Activated CD8-positive, alpha-beta memory T cell treated with anti-CD3 and anti-CD28 coated beads for 48 hours (primary cell): ENCODE results near the gene KLHDC1.
"Not testable (repeated sequence)": the region's sequence is repeated elsewhere in the genome, so short reads cannot be mapped to it uniquely, and the experiment has no call there.

Experiments used
- DNase-seq, 3 experiments: peaks; one replicate each; pipeline ENCODE4 v3.0.0-alpha.2; 2020; ENCODE audit warnings: low read depth in 2 of 3, low spot score in 2 of 3

Gene KLHDC1, protein sequence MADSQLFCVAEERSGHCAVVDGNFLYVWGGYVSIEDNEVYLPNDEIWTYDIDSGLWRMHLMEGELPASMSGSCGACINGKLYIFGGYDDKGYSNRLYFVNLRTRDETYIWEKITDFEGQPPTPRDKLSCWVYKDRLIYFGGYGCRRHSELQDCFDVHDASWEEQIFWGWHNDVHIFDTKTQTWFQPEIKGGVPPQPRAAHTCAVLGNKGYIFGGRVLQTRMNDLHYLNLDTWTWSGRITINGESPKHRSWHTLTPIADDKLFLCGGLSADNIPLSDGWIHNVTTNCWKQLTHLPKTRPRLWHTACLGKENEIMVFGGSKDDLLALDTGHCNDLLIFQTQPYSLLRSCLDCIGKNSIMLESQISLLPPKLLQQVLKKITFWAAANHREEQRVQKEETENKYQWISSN

DNA sequence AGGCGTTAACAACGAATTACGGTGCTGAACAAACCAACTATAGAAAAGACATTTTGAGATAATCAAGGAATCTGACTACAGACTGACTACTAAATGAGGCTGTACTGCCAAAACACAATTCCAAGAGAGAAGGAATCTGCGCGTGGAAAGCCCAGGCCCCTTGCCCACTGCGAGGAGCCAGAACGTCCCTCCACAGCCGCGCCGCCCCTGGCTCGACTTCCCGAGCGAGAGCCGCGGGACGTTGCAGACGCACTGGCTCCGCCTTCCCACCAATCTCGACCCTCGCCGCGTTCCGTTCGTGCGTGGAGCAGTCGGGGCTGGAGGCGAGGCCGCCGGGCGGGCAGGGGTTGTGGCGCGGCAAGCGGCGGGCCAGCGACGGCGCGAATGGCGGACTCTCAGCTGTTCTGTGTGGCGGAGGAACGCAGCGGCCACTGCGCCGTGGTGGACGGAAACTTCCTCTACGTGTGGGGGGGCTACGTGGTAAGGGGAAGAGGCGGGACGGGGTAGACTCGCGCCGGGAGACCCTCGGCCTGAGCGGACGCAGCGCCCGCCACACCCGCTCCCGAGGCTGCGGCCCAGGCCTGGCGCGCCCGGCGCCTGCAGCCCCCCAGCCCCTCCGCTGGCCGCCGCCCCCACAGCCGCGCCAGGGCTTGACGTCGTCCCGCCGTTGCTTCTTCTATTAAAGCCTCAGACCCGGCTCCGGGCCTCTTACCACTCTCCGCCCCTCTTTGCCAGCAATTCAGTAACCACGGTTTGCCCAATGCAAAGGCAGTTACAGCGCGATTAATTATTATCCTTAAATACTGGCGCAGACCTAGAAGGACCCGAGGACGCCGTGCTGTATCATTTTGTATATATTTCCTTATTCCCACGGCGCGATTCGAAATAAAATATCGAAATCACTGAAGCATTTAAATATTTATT lies at the start of gene KLHDC1:
KLHDC1 (plus strand) TSS at position 310 of the 924 bp plus-strand sequence; CDS start at position 385, 75 bp downstream.
- peak; percentile 50 to 62 (median 54) for DNase-seq

DNA sequence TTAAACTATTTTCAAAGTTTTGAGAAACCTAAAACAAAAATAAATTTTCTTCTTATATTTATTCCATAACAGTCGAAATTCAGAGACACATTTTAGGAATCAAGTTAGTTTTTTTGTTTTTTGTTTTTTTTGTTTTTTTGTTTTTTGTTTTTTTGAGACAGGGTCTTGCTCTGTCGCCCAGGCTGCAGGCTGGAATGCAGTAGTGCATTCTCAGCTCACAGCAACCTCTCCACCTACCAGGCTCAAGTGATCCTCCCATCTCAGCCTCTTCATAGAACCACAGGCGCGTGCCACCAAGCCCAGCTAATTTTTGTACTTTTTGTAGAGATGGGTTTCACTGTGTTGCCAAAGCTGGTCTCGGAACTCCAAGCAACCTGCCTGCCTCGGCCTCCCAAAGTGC lies 39.4 kb upstream of the KLHDC1 start:
- no peak for DNase-seq

DNA sequence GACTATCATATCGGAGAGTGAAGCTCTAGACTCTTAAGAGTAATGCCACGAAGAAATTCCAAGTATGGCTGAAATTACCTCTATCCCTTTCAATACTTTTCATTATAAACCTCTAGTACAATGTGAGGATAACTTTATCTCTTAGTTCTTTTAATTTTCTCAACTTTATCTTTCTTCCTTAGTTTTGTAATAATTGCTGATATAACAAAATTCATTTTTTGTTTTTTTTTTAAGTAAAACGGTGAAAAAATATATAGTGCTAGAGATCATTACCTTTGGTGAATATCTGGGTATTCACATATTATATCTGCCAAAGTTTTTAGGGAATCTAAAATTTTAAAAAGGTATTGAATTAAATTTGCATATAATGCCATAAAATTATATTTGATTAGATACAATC lies 38.4 kb upstream of the KLHDC1 start:
- DNase-seq: no peak

DNA sequence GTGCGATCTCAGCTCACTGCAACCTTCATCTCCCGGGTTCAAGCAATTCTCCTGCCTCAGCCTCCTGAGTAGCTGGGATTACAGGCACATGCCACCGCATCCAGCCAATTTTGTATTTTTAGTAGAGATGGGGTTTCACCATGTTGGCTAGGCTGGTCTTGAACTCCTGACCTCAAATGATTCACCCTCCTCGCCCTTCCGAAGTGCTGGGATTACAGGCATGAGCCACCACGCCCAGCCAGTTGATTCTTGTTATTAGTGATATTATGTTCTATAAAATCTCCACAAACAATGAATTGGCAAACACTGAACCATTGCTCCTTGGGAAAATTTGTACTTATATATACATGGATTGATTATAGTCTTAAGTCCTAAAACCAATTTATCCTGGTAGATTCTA lies 35.4 kb upstream of the KLHDC1 start:
- not testable (repeated sequence) for DNase-seq

DNA sequence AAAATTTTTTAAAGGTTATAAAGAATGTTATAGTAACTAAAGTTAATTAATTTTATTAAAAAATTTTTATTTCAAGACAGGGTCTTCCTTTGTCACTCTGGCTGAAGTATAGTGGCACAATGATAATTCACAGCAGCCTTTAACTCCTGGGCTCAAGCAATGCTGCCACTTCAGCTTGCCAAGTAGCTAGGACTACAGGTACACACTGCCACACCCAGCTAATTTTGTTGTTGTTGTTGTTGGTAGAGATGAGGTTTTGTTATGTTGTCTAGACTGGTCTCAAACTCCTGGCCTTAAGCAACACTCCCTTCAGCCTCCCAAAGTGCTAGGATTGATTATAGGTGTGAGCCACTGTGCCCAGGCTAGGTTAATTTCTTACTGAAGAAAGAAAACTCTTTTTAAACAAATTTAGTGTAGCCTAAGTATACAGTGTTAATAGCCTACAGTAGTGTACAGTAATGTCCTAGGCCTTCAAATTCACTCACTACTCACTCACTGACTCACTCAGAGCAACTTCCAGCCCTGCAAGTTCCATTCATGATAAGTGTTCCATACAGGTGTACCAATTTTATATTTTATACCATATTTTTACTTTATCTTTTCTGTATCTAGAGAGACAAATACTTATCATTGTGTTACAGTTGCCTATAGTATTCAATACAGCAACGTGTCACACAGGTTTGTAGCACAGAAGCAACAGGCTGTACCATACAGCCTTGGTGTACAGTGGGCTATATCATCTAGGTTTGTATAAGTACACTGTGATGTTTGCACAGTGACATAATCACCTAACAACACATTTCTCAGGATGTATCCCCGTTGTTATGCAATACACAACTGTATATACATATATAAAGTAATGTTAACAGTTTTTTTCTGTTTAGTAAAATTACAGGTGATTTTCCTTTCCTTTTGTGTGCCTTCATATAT lies 33.1 kb upstream of the KLHDC1 start:
- no peak for DNase-seq

DNA sequence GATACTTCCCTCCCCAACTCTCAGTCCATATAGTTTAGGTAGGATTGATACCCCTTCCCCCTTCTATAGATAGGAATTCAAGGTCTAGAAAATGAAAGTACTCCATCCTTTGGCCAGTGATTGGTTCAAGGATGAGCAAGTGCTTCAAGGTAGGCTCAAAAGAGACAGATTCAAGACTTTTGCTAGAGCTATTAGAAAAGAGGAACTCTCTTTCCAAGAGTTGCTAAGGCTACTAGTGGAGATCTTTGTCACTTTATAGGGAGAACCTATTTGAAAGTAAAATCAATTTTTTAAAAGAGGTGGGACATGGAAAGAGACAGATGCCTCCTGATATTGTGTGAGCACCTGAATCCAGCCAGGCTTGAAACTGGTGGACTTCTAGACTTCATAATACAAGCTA lies 22.4 kb upstream of the KLHDC1 start:
- no peak for DNase-seq

DNA sequence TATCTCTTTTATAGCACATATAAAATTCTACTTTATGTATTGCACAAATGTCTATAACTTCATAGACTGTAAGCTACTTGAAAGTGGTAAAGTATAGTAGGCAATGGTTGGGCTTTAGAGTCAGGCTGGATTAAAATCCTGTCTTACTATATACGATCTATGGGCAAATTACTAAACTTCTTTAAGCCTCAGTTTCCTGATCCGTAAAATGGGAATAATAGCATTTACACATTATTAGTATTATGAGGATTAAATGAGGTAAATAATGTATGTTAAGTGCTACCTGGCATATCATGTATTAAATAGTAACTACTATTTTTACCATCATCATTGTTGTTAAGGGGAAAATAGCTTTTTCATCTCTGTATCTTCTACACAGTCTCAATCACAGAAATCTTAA lies 19.3 kb upstream of the KLHDC1 start:
- no peak for DNase-seq

DNA sequence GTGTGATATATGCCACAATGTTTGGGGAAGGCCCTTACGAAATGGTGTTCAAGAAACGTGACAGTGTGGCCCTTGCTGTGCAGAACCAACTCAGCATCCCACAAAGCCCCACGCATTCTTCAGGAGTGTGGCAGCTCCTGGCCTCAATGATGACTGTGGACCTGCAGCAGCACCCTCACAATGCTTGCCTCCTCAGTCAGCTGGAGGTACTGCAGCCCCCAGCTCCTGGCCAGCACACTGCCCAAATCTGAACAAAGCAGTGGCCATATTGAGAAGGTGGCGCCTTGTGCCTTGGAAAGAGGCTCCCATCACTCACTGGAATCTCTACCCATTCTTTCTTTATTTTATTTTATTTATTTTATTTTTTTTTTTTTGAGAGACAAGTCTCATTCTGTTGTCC lies 15.3 kb upstream of the KLHDC1 start:
- DNase-seq: no peak

DNA sequence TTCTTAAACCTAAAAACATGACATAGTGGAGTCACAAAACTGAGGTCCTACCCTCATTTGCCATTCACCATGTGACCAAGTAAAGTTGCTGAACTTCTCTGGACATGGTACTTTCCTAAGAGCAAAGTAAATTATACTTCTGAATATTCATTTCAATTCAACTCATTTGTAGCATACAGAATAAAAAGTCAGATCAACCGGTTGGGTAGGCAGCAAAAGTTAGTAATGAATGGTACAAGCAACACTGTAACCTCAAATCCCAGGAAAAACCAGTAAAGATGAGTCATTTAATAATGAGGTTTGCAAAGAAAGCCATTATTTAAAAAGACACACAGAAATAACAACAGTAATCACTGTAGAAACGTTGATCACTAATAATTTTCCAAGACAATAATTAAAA lies 13.6 kb upstream of the KLHDC1 start:
- no peak for DNase-seq

DNA sequence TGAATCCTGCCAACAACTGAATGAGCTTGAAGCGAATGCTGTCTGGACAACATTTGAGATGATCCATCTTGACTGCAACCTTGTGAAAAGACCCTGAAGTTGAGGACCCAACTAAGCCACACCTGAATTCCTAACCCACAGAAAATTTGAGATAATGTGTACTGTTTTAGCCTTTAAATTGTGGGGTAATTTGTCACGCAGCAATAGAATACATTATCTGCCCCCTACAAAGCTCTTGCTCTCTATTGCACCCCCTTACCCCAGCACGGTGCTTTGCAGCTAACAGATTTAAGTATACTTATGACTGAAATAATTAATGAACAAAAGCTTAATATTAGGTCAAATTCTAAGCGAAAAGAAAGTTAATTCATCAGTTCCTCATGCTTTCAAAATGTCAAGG lies 6.5 kb upstream of the KLHDC1 start:
- DNase-seq: no peak

DNA sequence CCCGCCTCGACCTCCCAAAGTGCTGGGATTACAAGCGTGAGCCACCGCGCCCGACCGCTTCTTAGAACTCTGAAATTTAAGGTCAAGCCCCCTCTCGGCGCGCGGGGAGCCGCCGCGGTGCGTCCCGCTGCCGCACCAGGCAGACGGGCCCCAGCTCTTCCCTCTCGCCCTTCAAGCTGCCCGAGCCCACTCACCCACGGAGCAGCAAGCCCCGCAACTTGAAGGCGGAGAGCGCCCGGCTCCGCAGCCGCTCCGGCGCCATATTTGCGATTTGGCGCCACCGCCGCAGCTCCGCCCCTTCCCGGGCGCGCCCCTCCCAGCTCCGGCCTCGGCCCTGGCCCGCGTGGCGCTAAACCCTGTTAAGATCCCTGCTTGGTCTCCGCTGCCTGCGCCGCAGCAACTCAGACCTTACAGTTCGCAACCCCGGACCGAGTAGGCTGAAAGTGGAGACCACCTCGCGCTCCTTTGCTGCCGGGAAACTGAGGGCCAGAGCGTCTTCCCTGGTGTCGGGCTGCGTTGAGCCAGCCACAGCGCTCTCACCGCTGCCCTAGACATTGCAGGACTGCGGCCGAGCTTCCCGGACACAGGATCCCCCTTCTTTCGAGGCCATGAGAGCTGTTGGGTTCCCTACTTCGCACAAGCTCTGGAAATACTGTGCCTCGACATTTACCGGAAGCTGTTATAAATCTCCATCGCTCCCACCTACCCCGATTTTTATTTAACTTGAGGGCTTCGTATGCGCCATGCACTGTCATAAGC lies 4.8 kb upstream of the KLHDC1 start, which contains the start of gene POLE2:
POLE2 (minus strand) TSS at position 273 of the 759 bp plus-strand sequence; CDS start at position 262, 11 bp downstream.
- peak; percentile 62 to 77 (median 63) for DNase-seq

DNA sequence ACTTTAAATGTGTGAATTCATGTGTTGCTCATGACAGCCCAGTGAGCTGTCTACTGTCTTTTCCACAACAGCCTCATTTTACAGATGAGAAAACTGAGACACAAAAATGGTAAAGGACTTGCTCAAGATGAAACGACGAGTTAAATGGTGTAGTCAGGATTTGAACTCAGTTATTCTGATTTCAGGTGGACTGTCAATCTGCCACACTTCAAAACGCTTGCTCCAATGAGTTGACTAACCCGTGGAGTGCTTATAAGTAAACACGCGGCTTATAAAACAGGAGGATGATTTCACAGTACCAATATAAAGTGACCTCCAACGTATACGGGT lies 4.3 kb upstream of the KLHDC1 start:
- DNase-seq: no peak

DNA sequence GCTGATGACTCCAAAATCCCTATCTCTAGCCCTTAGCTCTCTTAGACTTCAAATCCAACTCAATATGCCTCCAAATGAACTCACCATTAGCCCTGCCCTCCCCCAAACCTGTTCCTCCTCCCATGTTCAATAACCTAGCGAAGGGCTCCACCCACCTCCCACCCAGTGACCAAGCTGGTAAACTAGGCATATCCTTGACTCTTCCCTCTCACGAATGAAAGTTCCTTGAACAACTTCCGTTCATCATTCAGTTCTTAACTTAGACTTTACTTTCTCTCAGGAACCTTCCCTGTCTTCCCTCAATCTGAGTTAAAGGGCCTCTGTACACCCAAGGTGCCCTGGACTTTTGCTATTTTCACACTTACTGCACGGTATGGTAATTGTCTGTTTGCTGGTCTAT lies 1.9 kb upstream of the KLHDC1 start:
- DNase-seq: no peak

DNA sequence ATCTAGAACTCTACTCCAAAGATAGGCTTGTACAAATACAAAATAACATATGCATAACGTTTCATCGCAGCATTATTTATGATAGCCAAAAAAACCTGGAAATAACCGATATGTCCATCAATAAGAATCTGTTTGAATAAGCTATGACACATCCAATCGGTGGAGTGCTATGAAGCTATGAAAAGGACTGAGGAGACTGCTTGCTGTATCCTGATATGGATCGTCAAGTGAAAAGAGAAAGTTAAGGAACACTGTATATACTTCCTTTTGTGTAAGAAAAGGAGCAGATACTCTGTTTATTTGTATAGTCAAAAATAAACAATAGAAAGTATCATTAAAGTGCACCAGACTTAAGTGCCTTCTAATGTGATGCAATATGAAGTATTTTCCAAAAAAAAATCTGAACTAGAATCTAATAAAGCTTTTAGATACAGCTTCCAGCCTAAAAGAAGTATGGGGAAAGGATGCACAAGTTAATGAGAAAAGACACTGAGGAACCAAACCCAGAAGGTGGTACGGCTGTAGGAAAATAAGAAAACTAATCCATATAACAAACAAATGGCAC lies 645 bp upstream of the KLHDC1 start:
- DNase-seq: no peak

DNA sequence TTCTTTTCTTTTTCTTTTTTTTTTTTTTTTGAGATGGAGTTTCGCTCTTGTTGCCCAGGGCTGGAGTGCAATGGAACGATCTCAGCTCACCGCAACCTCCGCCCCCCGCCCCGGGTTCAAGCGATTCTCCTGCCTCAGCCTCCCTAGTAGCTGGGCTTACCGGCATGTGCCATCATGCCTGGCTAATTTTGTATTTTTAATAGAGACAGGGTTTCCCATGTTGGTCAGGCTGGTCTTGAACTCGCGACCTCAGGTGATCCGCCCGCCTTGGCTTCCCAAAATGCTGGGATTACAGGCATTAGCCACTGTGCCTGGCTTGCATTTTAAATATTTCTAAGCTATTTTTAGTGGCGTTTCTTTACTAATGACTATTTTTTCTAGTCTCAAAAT lies 810 bp downstream of the KLHDC1 start:
- not testable (repeated sequence) for DNase-seq

DNA sequence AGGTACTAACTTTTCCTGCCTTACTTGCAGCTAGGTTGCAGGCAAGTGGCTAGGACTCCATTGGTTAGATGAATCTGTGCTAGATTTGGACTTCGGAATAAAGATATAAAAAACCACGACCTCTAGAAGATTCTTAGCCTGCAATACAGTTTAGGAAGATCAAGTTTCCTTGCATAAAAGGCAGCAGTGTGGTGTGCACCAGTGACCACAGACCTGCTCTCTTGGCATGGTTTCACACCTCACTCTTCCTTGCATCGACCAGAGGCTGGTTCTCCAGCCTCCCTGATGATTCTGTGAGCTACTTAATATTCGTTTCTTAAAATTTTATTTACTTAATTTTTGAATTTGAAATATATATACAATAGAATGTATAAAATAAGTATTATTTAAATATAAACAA lies 9.8 kb downstream of the KLHDC1 start:
- no peak for DNase-seq

DNA sequence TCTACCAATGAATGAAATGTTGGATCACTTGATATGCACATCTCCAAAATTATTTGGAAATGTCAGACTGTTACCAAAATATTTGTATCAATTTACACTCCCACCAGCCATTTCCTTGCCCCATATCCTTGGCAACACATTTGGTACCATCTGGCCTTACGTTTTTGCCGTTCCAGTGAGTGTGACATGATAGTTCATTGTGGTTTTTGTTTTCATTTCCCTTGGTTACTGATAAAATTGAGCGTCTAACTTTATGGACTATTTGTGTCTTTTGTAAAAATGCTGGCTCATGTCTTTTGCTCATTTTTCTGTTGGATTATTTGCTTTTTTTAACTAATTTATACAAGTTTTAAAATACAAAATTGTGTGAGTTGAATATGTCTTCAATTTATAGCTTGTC lies 11.0 kb downstream of the KLHDC1 start:
- no peak for DNase-seq

DNA sequence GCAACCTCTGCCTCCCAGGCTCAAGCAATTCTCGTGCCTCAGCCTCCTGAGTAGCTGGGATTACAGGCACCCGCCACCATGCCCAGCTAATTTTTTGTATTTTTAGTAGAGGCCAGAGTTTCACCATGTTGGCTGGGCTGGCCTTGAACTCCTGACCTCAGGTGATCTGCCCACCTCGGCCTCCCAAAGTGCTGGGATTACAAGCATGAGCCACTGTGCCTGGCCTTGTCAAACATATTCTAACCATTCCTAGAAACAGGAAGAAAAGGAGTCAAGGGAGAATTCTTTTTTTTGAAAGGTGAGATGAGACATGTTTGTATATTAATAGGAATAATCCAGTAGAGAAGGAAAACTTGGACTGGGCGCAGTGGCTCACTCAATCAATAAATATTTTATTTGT lies 11.6 kb downstream of the KLHDC1 start:
- DNase-seq: not testable (repeated sequence)

DNA sequence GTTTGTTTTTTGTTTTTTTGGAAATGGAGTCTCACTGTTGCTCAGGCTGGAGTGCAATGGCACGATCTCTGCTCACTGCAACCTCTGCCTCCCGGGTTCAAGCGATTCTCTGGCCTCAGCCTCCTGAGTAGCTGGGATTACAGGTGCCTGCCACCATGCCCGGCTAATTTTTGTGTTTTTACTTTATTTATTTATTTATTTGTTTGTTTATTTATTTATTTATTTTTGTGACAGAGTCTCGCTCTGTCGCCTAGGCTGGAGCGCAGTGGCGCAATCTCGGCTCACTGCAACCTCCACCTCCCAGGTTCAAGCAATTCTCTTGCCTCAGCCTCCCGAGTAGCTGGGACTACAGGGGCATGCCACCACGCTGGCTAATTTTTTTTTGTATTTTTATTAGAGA lies 18.1 kb downstream of the KLHDC1 start:
- DNase-seq: not testable (repeated sequence)

DNA sequence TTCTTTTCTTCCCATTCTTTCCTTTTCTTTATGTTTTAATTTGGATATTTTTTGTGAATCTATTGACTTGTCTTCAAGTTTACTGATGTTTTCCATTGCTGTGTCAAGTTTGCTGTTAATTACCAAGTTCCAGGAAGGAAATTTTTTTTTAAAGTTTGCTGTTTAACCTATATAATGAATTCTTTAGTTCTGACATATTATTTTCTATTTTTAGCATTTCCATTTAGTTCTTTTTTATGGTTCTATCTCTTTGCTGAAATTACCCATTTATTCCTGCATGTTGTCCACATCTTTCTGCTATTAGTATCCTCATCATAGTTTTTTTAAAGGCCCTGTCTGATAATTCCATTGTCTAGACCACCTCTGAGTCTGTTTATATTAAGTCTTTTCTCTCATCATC lies 27.8 kb downstream of the KLHDC1 start:
- DNase-seq: no peak
